Measurements from ENCODE around the gene SLC6A15.

SLC6A15 gene

GRCh38 chr12:84874125-84874824 lies 38.3 kb downstream of the SLC6A15 start:
- peak; percentile 77 for DNase-seq

- DNase-seq, result no peak
Observed at GRCh38 chr12:84862186-84862585, 50.4 kb downstream of the SLC6A15 start.

- no peak for DNase-seq
Observed at GRCh38 chr12:84860718-84861117, 51.9 kb downstream of the SLC6A15 start.

- no peak for DNase-seq
Observed at GRCh38 chr12:84858796-84859195, 53.8 kb downstream of the SLC6A15 start.

- DNase-seq, result no peak
Observed at GRCh38 chr12:84857525-84858208, 54.9 kb downstream of the SLC6A15 start.

- no peak for DNase-seq
Observed at GRCh38 chr12:84856156-84856900, 56.3 kb downstream of the SLC6A15 start.

GRCh38 chr12:84843593-84844144 lies 68.9 kb downstream of the SLC6A15 start:
- DNase-seq, result no peak

GRCh38 chr12:84842406-84843013 lies 70.1 kb downstream of the SLC6A15 start:
- peak; percentile 79 for DNase-seq

- no peak for DNase-seq
Observed at GRCh38 chr12:84841591-84841990, 71.0 kb downstream of the SLC6A15 start.

GRCh38 chr12:84840356-84840755 lies 72.2 kb downstream of the SLC6A15 start:
- no peak for DNase-seq

- DNase-seq, result no peak
Observed at GRCh38 chr12:84826925-84827324, 85.7 kb downstream of the SLC6A15 start.

- DNase-seq, result no peak
Observed at GRCh38 chr12:84825149-84825548, 87.5 kb downstream of the SLC6A15 start.

GRCh38 chr12:84822525-84822924 lies 90.1 kb downstream of the SLC6A15 start:
- no peak for DNase-seq

- DNase-seq, result no peak
Observed at GRCh38 chr12:84816916-84817695, 95.5 kb downstream of the SLC6A15 start.

- DNase-seq, result no peak
Observed at GRCh38 chr12:84814664-84815245, 97.8 kb downstream of the SLC6A15 start.

GRCh38 chr12:84813780-84814663 lies 98.6 kb downstream of the SLC6A15 start:
- no peak for DNase-seq

GRCh38 chr12:84811291-84811690 lies 101.3 kb downstream of the SLC6A15 start:
- DNase-seq, result no peak

- DNase-seq, result no peak
Observed at GRCh38 chr12:84810611-84811010, 102.0 kb downstream of the SLC6A15 start.

Measured in NCI-H1105 treated with DMSO at 0.1 percent for 48 hours (cell line).